HG03439 (cell line): ENCODE measurements around the gene IL1RAP.
"Not testable (repeated sequence)": the region's sequence is repeated elsewhere in the genome, so short reads cannot be mapped to it uniquely, and the experiment has no call there.

Experiments used
- ATAC-seq: cut with Tn5 transposase; IDR thresholded peaks from one replicate; pipeline ENCODE4 v1.9.1; 2021; ENCODE audit warnings: mild to moderate bottlenecking, moderate library complexity; ENCODE audit not compliant: unreplicated experiment

Gene IL1RAP

GRCh38 chr3:190642016-190642415 is 128.1 kb downstream of the IL1RAP start:
- no peak for ATAC-seq

- ATAC-seq: no peak
These were observed 130.2 kb downstream of the IL1RAP start for GRCh38 chr3:190644035-190644434.

GRCh38 chr3:190644766-190645165 is 130.9 kb downstream of the IL1RAP start:
- ATAC-seq: no peak

GRCh38 chr3:190645932-190646460 is 132.1 kb downstream of the IL1RAP start:
- ATAC-seq: no peak

- ATAC-seq: no peak
These were observed 133.1 kb downstream of the IL1RAP start for GRCh38 chr3:190646996-190647395.

- ATAC-seq: no peak
These were observed 142.0 kb downstream of the IL1RAP start for GRCh38 chr3:190655933-190656332.

GRCh38 chr3:190658106-190658505 is 144.2 kb downstream of the IL1RAP start:
- ATAC-seq: no peak

- no peak for ATAC-seq
These were observed 152.9 kb downstream of the IL1RAP start for GRCh38 chr3:190666821-190667220.

- no peak for ATAC-seq
These were observed 157.8 kb downstream of the IL1RAP start for GRCh38 chr3:190671658-190672057.

GRCh38 chr3:190673148-190673547 is 159.3 kb downstream of the IL1RAP start:
- ATAC-seq: no peak

- no peak for ATAC-seq
These were observed 162.6 kb downstream of the IL1RAP start for GRCh38 chr3:190676481-190676880.

GRCh38 chr3:190677001-190677400 is 163.1 kb downstream of the IL1RAP start:
- ATAC-seq: no peak

- not testable (repeated sequence) for ATAC-seq
These were observed 164.0 kb downstream of the IL1RAP start for GRCh38 chr3:190677868-190678267.

- no peak for ATAC-seq
These were observed 166.8 kb downstream of the IL1RAP start for GRCh38 chr3:190680691-190681090.

- ATAC-seq: no peak
These were observed 170.9 kb downstream of the IL1RAP start for GRCh38 chr3:190684776-190685175.

- no peak for ATAC-seq
These were observed 172.1 kb downstream of the IL1RAP start for GRCh38 chr3:190686011-190686410.

GRCh38 chr3:190690246-190690645 is 176.4 kb downstream of the IL1RAP start:
- ATAC-seq: no peak

- ATAC-seq: no peak
These were observed 178.4 kb downstream of the IL1RAP start for GRCh38 chr3:190692256-190692655.

GRCh38 chr3:190694335-190695001 is 180.6 kb downstream of the IL1RAP start:
- ATAC-seq: no peak

GRCh38 chr3:190695225-190695624 is 181.3 kb downstream of the IL1RAP start:
- ATAC-seq: no peak

GRCh38 chr3:190695994-190696393 is 182.1 kb downstream of the IL1RAP start:
- ATAC-seq: no peak

- no peak for ATAC-seq
These were observed 183.1 kb downstream of the IL1RAP start for GRCh38 chr3:190696777-190697501.
